GM21423 (cell line): ENCODE results near the gene AFG3L2.
"Not testable (repeated sequence)": the region's sequence is repeated elsewhere in the genome, so short reads cannot be mapped to it uniquely, and the experiment has no call there.

Experiments
- ATAC-seq: cut with Tn5 transposase; IDR thresholded peaks from one replicate; pipeline ENCODE4 v1.9.1; 2021; ENCODE audit warnings: mild to moderate bottlenecking, moderate library complexity; ENCODE audit not compliant: unreplicated experiment

AFG3L2 gene

GRCh38 chr18:12376754-12377555 lies at the start of gene AFG3L2:
TSS of gene AFG3L2 (minus strand) at chr18:12377227. CDS start at chr18:12377082, 145 bp downstream.
- peak; percentile 85 for ATAC-seq

GRCh38 chr18:12424252-12424651 lies 47.2 kb upstream of the AFG3L2 start:
- no peak for ATAC-seq

- ATAC-seq, result no peak
Observed at GRCh38 chr18:12423820-12424219, 46.8 kb upstream of the AFG3L2 start.

GRCh38 chr18:12423393-12423792 lies 46.4 kb upstream of the AFG3L2 start:
- ATAC-seq, result no peak

GRCh38 chr18:12422936-12423335 lies 45.9 kb upstream of the AFG3L2 start:
- ATAC-seq, result no peak

GRCh38 chr18:12421732-12422131 lies 44.7 kb upstream of the AFG3L2 start:
- no peak for ATAC-seq

GRCh38 chr18:12420821-12421421 lies 43.9 kb upstream of the AFG3L2 start:
- ATAC-seq, result no peak

- no peak for ATAC-seq
Observed at GRCh38 chr18:12417687-12418086, 40.7 kb upstream of the AFG3L2 start.

- ATAC-seq, result no peak
Observed at GRCh38 chr18:12416098-12416729, 39.2 kb upstream of the AFG3L2 start.

GRCh38 chr18:12411456-12411855 lies 34.4 kb upstream of the AFG3L2 start:
- ATAC-seq, result no peak

- not testable (repeated sequence) for ATAC-seq
Observed at GRCh38 chr18:12410747-12411146, 33.7 kb upstream of the AFG3L2 start.

GRCh38 chr18:12410081-12410481 lies 33.1 kb upstream of the AFG3L2 start:
- ATAC-seq, result no peak

- no peak for ATAC-seq
Observed at GRCh38 chr18:12409469-12409868, 32.4 kb upstream of the AFG3L2 start.

- no peak for ATAC-seq
Observed at GRCh38 chr18:12408247-12408869, 31.3 kb upstream of the AFG3L2 start.

GRCh38 chr18:12406371-12407111 lies 29.5 kb upstream of the AFG3L2 start:
- ATAC-seq, result no peak

- ATAC-seq, result no peak
Observed at GRCh38 chr18:12405066-12405465, 28.0 kb upstream of the AFG3L2 start.

GRCh38 chr18:12403601-12404506 lies 26.8 kb upstream of the AFG3L2 start:
- no peak for ATAC-seq

GRCh38 chr18:12401881-12402280 lies 24.9 kb upstream of the AFG3L2 start:
- no peak for ATAC-seq

GRCh38 chr18:12399231-12399630 lies 22.2 kb upstream of the AFG3L2 start:
- ATAC-seq, result no peak

GRCh38 chr18:12398625-12399024 lies 21.6 kb upstream of the AFG3L2 start:
- no peak for ATAC-seq
